Measurements from ENCODE around the gene GLG1.

DNA sequence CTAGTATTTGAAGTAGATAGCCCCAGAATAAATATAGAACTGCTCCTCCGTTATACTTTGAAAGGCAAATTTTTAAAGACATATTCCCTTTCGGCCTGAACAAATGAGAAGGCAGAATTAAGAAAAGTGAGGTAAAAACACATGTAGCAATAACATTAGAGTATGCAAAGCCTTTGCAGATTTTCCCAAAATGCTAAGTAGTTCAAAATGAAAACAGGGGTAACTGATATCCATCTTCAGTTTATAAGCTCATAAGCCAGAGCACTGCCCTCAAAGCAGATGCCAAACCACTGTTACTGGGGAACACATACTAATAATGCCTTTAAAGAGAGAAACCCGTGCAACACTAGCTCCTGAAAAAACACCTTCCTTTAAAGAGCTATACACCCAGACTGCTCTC lies 134.4 kb downstream of the GLG1 start:
- no peak for TF ChIP-seq EZH2 (IDR thresholded peaks at IDR 0.05; ENCODE audit: borderline replicate concordance, low read length)
- TF ChIP-seq, protein P1, sequence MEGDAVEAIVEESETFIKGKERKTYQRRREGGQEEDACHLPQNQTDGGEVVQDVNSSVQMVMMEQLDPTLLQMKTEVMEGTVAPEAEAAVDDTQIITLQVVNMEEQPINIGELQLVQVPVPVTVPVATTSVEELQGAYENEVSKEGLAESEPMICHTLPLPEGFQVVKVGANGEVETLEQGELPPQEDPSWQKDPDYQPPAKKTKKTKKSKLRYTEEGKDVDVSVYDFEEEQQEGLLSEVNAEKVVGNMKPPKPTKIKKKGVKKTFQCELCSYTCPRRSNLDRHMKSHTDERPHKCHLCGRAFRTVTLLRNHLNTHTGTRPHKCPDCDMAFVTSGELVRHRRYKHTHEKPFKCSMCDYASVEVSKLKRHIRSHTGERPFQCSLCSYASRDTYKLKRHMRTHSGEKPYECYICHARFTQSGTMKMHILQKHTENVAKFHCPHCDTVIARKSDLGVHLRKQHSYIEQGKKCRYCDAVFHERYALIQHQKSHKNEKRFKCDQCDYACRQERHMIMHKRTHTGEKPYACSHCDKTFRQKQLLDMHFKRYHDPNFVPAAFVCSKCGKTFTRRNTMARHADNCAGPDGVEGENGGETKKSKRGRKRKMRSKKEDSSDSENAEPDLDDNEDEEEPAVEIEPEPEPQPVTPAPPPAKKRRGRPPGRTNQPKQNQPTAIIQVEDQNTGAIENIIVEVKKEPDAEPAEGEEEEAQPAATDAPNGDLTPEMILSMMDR (conservative IDR thresholded peaks at IDR 0.05 in 1 of 2, IDR thresholded peaks at IDR 0.05 in 1 of 2; ENCODE audit: extremely low read depth in 1 of 2, insufficient read depth in 1 of 2, low read depth in 1 of 2, low read length in 2 of 2) = no peak
